OCI-LY7 (cell line): Measurements from ENCODE around the gene PODN. TPM values are rescaled to one million over a fixed set of nuclear protein-coding genes. Genes with fewer than 3 reads are reported as not detected.

Experiments used
- BruUV-seq: library from RNA; stranded (reverse); fragments of 400-500 nt; replicated peaks from 2 replicates; lab custom pipeline; 2021; lab: Mats Ljungman, UMichigan
- CTCF ChIA-PET: fragments of 300-600 bp; sonication (Branson Sonifier 250); formaldehyde crosslinking; loops from one replicate; lab custom pipeline; 2022; ENCODE audit warnings: antibody characterized with exemption; ENCODE audit not compliant: unreplicated experiment; lab: Charles Lee
- POLR2A ChIA-PET: fragments of 300-600 bp; sonication (Branson Sonifier 250); formaldehyde crosslinking; loops from one replicate; lab custom pipeline; 2022; ENCODE audit warnings: antibody characterized with exemption; lab: Charles Lee
- DNase-seq: peaks from one replicate; pipeline ENCODE4 v3.0.0-alpha.2; 2015; ENCODE audit warnings: low spot score
- H2AFZ ChIP-seq: fragments of 200-600 bp; sonication (generic), shearing (Covaris generic); 2 replicates; pipeline ENCODE4 v1.6.1; 2014; ENCODE audit warnings: mild to moderate bottlenecking, antibody characterized with exemption, low read length, moderate library complexity
- H3K27ac ChIP-seq: fragments of 200-600 bp; sonication (generic); 2 replicates; pipeline ENCODE4 v1.5.1; 2014; ENCODE audit warnings: mixed run types, low read depth, mild to moderate bottlenecking, moderate library complexity, low read length, inconsistent platforms; ENCODE audit not compliant: poor library complexity, severe bottlenecking
- H3K36me3 ChIP-seq: fragments of 200-600 bp; sonication (generic); 2 replicates; pipeline ENCODE4 v1.6.1; 2014; ENCODE audit warnings: mild to moderate bottlenecking, antibody characterized with exemption, low read length, moderate library complexity, mixed read lengths; ENCODE audit not compliant: insufficient read depth
- H3K4me1 ChIP-seq: fragments of 200-600 bp; sonication (generic); 2 replicates; pipeline ENCODE4 v1.5.1; 2014; ENCODE audit warnings: mild to moderate bottlenecking, low read length; ENCODE audit not compliant: insufficient read depth, poor library complexity, severe bottlenecking
- H3K4me2 ChIP-seq: fragments of 200-600 bp; sonication (generic); 2 replicates; pipeline ENCODE4 v1.6.1; 2014; ENCODE audit warnings: mild to moderate bottlenecking, low read length
- H3K4me3 ChIP-seq: fragments of 200-600 bp; sonication (generic); 2 replicates; pipeline ENCODE4 v1.5.1; 2014; ENCODE audit warnings: mild to moderate bottlenecking, low read depth, low read length; ENCODE audit not compliant: poor library complexity, severe bottlenecking
- H3K79me2 ChIP-seq: fragments of 200-600 bp; sonication (generic); 2 replicates; pipeline ENCODE4 v1.6.1; 2016; ENCODE audit warnings: low read depth, mild to moderate bottlenecking, low read length, moderate library complexity, mixed read lengths; ENCODE audit not compliant: insufficient read depth
- H3K9me2 ChIP-seq: fragments of 200-600 bp; sonication (generic); 2 replicates; pipeline ENCODE4 v1.6.1; 2016; ENCODE audit warnings: mild to moderate bottlenecking, low read length, mixed read lengths; ENCODE audit not compliant: insufficient read depth
- H3K9me3 ChIP-seq: fragments of 200-600 bp; sonication (generic); 2 replicates; pipeline ENCODE4 v1.6.1; 2014; ENCODE audit warnings: mild to moderate bottlenecking, mixed run types, low read length, mixed read lengths
- H4K20me1 ChIP-seq: fragments of 200-600 bp; sonication (generic); 2 replicates; pipeline ENCODE4 v1.6.1; 2014; ENCODE audit warnings: mild to moderate bottlenecking, antibody characterized with exemption, low read length, moderate library complexity, mixed read lengths; ENCODE audit not compliant: insufficient read depth
- EZH2phosphoT487 ChIP-seq: fragments of 200-600 bp; sonication (generic); IDR thresholded peaks from 2 replicates; pipeline ENCODE4 v1.6.1; 2018; ENCODE audit warnings: low read depth, borderline replicate concordance, mild to moderate bottlenecking, mixed run types, antibody characterized with exemption, low read length, moderate library complexity, mixed read lengths
- intact Hi-C: fragments of 100-400 bp; cut with micrococcal nuclease; formaldehyde crosslinking; loops from one replicate; pipeline ENCODE4 v1.10.0; 2022; ENCODE audit not compliant: unreplicated experiment
- total RNA-seq, 2 experiments: library from RNA; depleted of rRNA in 1 of 2; stranded (reverse); fragments of >200 nt in 1 of 2; shearing (Covaris generic) in 1 of 2; gene quantifications; 2 replicates each; pipeline ENCODE4 v1.2.3, GENCODE V29; 2014 to 2022
- TF ChIP-seq, protein P1 (sequence below): fragments of 200-600 bp; sonication (generic); conservative IDR thresholded peaks from 2 replicates; pipeline ENCODE4 v1.5.1; 2014; ENCODE audit warnings: mild to moderate bottlenecking, antibody characterized with exemption, low read length, moderate library complexity, mixed read lengths

PODN gene
- total RNA-seq, 2 experiments from 2014 or later: not detected

GRCh38 chr1:53025034-53025768 lies 36.8 kb upstream of the PODN start:
- no peak for DNase-seq
- ChIA-PET CTCF (no interaction called here), POLR2A (interaction anchor here (0.5 kb wide), 1 partner anchor 945 kb away, joined by 3 read pairs; no protein-coding TSS in a partner anchor)
- Histone ChIP-seq H2AFZ (no peak overlapping the region), H3K36me3 (0 out of 2 replicates have a peak, but pooled peaks cover 3% of the 10 kb centered on the region), H3K4me2 (no peak overlapping the region), H3K79me2 (no peaks in the 10 kb centered on the region; the same call in 1 of the 2 replicates), H3K4me3 (no peak overlapping the region), H3K4me1 (no peaks in the 10 kb centered on the region), H3K9me3 (no peaks in the 10 kb centered on the region), H4K20me1 (no peaks in the 10 kb centered on the region), H3K27ac (no peak overlapping the region), H3K9me2 (no peaks in the 10 kb centered on the region)
- no TSS peak for BruUV-seq
- intact Hi-C loops: no loop called here
- TF ChIP-seq EZH2phosphoT487: no peak
- TF ChIP-seq, protein P1, sequence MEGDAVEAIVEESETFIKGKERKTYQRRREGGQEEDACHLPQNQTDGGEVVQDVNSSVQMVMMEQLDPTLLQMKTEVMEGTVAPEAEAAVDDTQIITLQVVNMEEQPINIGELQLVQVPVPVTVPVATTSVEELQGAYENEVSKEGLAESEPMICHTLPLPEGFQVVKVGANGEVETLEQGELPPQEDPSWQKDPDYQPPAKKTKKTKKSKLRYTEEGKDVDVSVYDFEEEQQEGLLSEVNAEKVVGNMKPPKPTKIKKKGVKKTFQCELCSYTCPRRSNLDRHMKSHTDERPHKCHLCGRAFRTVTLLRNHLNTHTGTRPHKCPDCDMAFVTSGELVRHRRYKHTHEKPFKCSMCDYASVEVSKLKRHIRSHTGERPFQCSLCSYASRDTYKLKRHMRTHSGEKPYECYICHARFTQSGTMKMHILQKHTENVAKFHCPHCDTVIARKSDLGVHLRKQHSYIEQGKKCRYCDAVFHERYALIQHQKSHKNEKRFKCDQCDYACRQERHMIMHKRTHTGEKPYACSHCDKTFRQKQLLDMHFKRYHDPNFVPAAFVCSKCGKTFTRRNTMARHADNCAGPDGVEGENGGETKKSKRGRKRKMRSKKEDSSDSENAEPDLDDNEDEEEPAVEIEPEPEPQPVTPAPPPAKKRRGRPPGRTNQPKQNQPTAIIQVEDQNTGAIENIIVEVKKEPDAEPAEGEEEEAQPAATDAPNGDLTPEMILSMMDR: no peak

DNA sequence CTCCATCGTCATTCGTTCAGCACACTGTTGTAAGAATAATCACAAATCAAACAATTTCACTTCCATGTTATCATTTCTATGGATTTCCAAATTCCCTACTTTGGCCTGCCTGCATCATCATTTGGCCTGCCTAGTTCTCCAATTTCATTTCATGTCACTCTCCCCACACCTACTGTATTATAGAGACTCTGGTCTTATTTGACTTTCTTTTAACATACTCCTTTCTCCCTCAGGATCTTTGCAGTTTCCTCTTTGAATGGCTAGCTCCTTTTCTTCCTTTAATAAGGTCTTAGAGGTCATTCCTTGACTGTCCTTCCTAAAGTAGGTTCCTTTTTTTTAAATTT lies 36.3 kb upstream of the PODN start:
- H3K79me2 ChIP-seq: no peaks in the 10 kb centered on the region
- TF ChIP-seq EZH2phosphoT487: no peak
- TF ChIP-seq, protein P1: no peak
- CTCF ChIA-PET: no interaction called here

DNA sequence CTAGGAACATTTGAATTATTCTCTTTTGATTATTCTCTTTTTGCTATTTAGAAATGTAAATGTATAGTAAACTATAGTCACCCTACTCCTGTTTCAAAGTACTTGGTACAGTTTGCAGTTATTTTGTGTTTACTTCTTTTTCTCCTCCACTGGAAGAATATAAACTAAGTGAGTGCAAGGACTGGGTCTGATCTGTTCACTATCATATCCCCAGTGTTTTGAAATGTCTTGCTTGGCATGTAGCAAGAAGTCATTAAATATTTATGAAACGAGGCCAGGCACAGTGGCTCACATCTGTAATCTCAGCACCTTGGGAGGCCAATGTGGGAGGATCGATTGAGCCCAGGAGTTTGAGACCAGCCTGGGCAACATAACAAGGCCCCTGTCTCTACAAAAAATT lies 35.8 kb upstream of the PODN start:
- no TSS peak for BruUV-seq
- Histone ChIP-seq H3K4me1 (no peaks in the 10 kb centered on the region), H2AFZ (no peak overlapping the region), H3K4me2 (no peak overlapping the region), H3K79me2 (no peaks in the 10 kb centered on the region), H3K9me3 (no peaks in the 10 kb centered on the region), H3K4me3 (no peak overlapping the region), H4K20me1 (no peaks in the 10 kb centered on the region), H3K9me2 (no peaks in the 10 kb centered on the region), H3K36me3 (0 out of 2 replicates have a peak, but pooled peaks cover 3% of the 10 kb centered on the region), H3K27ac (no peak overlapping the region)
- TF ChIP-seq, protein P1: no peak
- no peak for TF ChIP-seq EZH2phosphoT487
- intact Hi-C loops: no loop called here
- DNase-seq: no peak
- CTCF ChIA-PET: no interaction called here
- POLR2A ChIA-PET: interaction anchor here (1.3 kb wide), 1 partner anchor 11 kb away, joined by 5 read pairs; no protein-coding TSS in a partner anchor

More for the DNA sequence above, 36.3 kb upstream of the PODN start:
- DNase-seq: no peak
- Histone ChIP-seq H3K9me3 (no peaks in the 10 kb centered on the region), H3K4me1 (no peaks in the 10 kb centered on the region), H3K36me3 (0 out of 2 replicates have a peak, but pooled peaks cover 3% of the 10 kb centered on the region), H2AFZ (no peak overlapping the region), H3K9me2 (no peaks in the 10 kb centered on the region), H3K27ac (no peak overlapping the region), H3K4me3 (no peak overlapping the region), H3K4me2 (no peak overlapping the region), H4K20me1 (no peaks in the 10 kb centered on the region)
- POLR2A ChIA-PET: interaction anchor here (0.5 kb wide), 1 partner anchor 946 kb away, joined by 3 read pairs; no protein-coding TSS in a partner anchor
- BruUV-seq: no TSS peak
- intact Hi-C loops: no loop called here
